ENCODE measurements around the gene FANCD2. TPM values are rescaled to one million over a fixed set of nuclear protein-coding genes. Genes with fewer than 3 reads are reported as not detected.
A peak's percentile ranks its signal among the peaks of the same experiment; 100 is the strongest.

The FANCD2 gene
- total RNA-seq, result 10 to 100 TPM; 33.8 to 34.8 (median 34.5) TPM

- Mint-ChIP-seq H3K36me3 (ENCODE audit: insufficient read depth) (peaks cover 13% of the 10 kb centered on the region), H3K9me3 (no peaks in the 10 kb centered on the region), H3K4me3 (peak within 1 kb of the TSS; percentile 97), H3K4me1 (ENCODE audit: low read depth) (peaks cover 22% of the 10 kb centered on the region), H3K27me3 (ENCODE audit: low read depth) (no peaks in the 10 kb centered on the region)
- DNase-seq, result peak; percentile 91
- ATAC-seq, result peak; percentile 94 to 95
Observed at GRCh38 chr3:10026084-10026890, at the start of gene FANCD2. FANCD2 (plus strand) TSS chr3:10026437; CDS start chr3:10028658, 2,221 bp downstream.

GRCh38 chr3:9976721-9977709 lies 49.2 kb upstream of the FANCD2 start:
- DNase-seq (no peak), ATAC-seq (peak; percentile 82)
- no peaks in the 10 kb centered on the region for H3K27me3 Mint-ChIP-seq (ENCODE audit: low read depth)
- H3K9me3 Mint-ChIP-seq, result no peaks in the 10 kb centered on the region
- H3K4me3 Mint-ChIP-seq, result no peak overlapping the region
- peaks cover 16% of the 10 kb centered on the region for H3K4me1 Mint-ChIP-seq (ENCODE audit: low read depth)
- peaks cover 29% of the 10 kb centered on the region for H3K36me3 Mint-ChIP-seq (ENCODE audit: insufficient read depth)

GRCh38 chr3:9978710-9979305 lies 47.4 kb upstream of the FANCD2 start:
- Mint-ChIP-seq H3K27me3 (ENCODE audit: low read depth) (no peaks in the 10 kb centered on the region), H3K4me1 (ENCODE audit: low read depth) (peaks cover 20% of the 10 kb centered on the region), H3K9me3 (no peaks in the 10 kb centered on the region), H3K36me3 (ENCODE audit: insufficient read depth) (peaks cover 22% of the 10 kb centered on the region), H3K4me3 (no peak overlapping the region)
- no peak for DNase-seq
- ATAC-seq, result no peak

GRCh38 chr3:9980251-9980650 lies 46.0 kb upstream of the FANCD2 start:
- Mint-ChIP-seq H3K4me1 (ENCODE audit: low read depth) (peaks cover 22% of the 10 kb centered on the region), H3K36me3 (ENCODE audit: insufficient read depth) (peaks cover 17% of the 10 kb centered on the region), H3K4me3 (no peak overlapping the region), H3K27me3 (ENCODE audit: low read depth) (no peaks in the 10 kb centered on the region), H3K9me3 (no peaks in the 10 kb centered on the region)
- ATAC-seq (no peak), DNase-seq (no peak)

GRCh38 chr3:9986230-9986725 lies 40.0 kb upstream of the FANCD2 start:
- no peak for DNase-seq
- H3K36me3 Mint-ChIP-seq (ENCODE audit: insufficient read depth), result peaks cover 2% of the 10 kb centered on the region
- ATAC-seq, result peak; percentile 51 to 64
- no peaks in the 10 kb centered on the region for H3K9me3 Mint-ChIP-seq
- H3K4me3 Mint-ChIP-seq, result peak overlapping the region; percentile 96
- no peaks in the 10 kb centered on the region for H3K27me3 Mint-ChIP-seq (ENCODE audit: low read depth)
- peaks cover 22% of the 10 kb centered on the region for H3K4me1 Mint-ChIP-seq (ENCODE audit: low read depth)

GRCh38 chr3:9994086-9994844 lies 32.0 kb upstream of the FANCD2 start:
- H3K9me3 Mint-ChIP-seq, result no peaks in the 10 kb centered on the region
- peaks cover 13% of the 10 kb centered on the region for H3K36me3 Mint-ChIP-seq (ENCODE audit: insufficient read depth)
- no peaks in the 10 kb centered on the region for H3K4me1 Mint-ChIP-seq (ENCODE audit: low read depth)
- no peak overlapping the region for H3K4me3 Mint-ChIP-seq
- H3K27me3 Mint-ChIP-seq (ENCODE audit: low read depth), result no peaks in the 10 kb centered on the region
- no peak for ATAC-seq
- DNase-seq, result no peak

- ATAC-seq, result no peak
- Mint-ChIP-seq H3K4me1 (ENCODE audit: low read depth) (no peaks in the 10 kb centered on the region), H3K4me3 (no peak overlapping the region), H3K27me3 (ENCODE audit: low read depth) (no peaks in the 10 kb centered on the region), H3K36me3 (ENCODE audit: insufficient read depth) (peaks cover 18% of the 10 kb centered on the region), H3K9me3 (no peaks in the 10 kb centered on the region)
- DNase-seq, result no peak
Observed at GRCh38 chr3:10000686-10001085, 25.6 kb upstream of the FANCD2 start.

- Mint-ChIP-seq H3K4me3 (no peak overlapping the region), H3K9me3 (no peaks in the 10 kb centered on the region), H3K27me3 (ENCODE audit: low read depth) (no peaks in the 10 kb centered on the region), H3K4me1 (ENCODE audit: low read depth) (no peaks in the 10 kb centered on the region), H3K36me3 (ENCODE audit: insufficient read depth) (peaks cover 18% of the 10 kb centered on the region)
- ATAC-seq (no peak), DNase-seq (no peak)
Observed at GRCh38 chr3:10002951-10003350, 23.3 kb upstream of the FANCD2 start.

GRCh38 chr3:10004506-10004905 lies 21.7 kb upstream of the FANCD2 start:
- peaks cover 13% of the 10 kb centered on the region for H3K4me1 Mint-ChIP-seq (ENCODE audit: low read depth)
- DNase-seq (no peak), ATAC-seq (no peak)
- H3K36me3 Mint-ChIP-seq (ENCODE audit: insufficient read depth), result peaks cover 12% of the 10 kb centered on the region
- no peaks in the 10 kb centered on the region for H3K9me3 Mint-ChIP-seq
- no peaks in the 10 kb centered on the region for H3K27me3 Mint-ChIP-seq (ENCODE audit: low read depth)
- no peak overlapping the region for H3K4me3 Mint-ChIP-seq

GRCh38 chr3:10004960-10005564 lies 21.2 kb upstream of the FANCD2 start:
- Mint-ChIP-seq H3K9me3 (no peaks in the 10 kb centered on the region), H3K36me3 (ENCODE audit: insufficient read depth) (peaks cover 12% of the 10 kb centered on the region), H3K4me3 (no peak overlapping the region), H3K27me3 (ENCODE audit: low read depth) (no peaks in the 10 kb centered on the region), H3K4me1 (ENCODE audit: low read depth) (peaks cover 15% of the 10 kb centered on the region)
- no peak for DNase-seq
- ATAC-seq, result no peak

GRCh38 chr3:10006048-10006761 lies 20.0 kb upstream of the FANCD2 start:
- no peak overlapping the region for H3K4me3 Mint-ChIP-seq
- H3K27me3 Mint-ChIP-seq (ENCODE audit: low read depth), result no peaks in the 10 kb centered on the region
- DNase-seq (no peak), ATAC-seq (no peak)
- H3K9me3 Mint-ChIP-seq, result no peaks in the 10 kb centered on the region
- H3K4me1 Mint-ChIP-seq (ENCODE audit: low read depth), result peaks cover 20% of the 10 kb centered on the region
- H3K36me3 Mint-ChIP-seq (ENCODE audit: insufficient read depth), result peaks cover 6% of the 10 kb centered on the region

GRCh38 chr3:10006762-10007090 lies 19.5 kb upstream of the FANCD2 start:
- DNase-seq (no peak), ATAC-seq (no peak)
- Mint-ChIP-seq H3K9me3 (no peaks in the 10 kb centered on the region), H3K4me3 (no peak overlapping the region), H3K36me3 (ENCODE audit: insufficient read depth) (peaks cover 4% of the 10 kb centered on the region), H3K4me1 (ENCODE audit: low read depth) (peaks cover 21% of the 10 kb centered on the region), H3K27me3 (ENCODE audit: low read depth) (no peaks in the 10 kb centered on the region)

Measured in activated T-cell treated with anti-CD3 and anti-CD28 coated beads, Interleukin-2, amount 50 U/mL, for 4 hours (primary cell).